Stomach (tissue), 9 donors: Measurements from ENCODE around the gene DLX4. TPM values are rescaled to one million over a fixed set of nuclear protein-coding genes. Genes with fewer than 3 reads are reported as not detected.

Experiments used
- DNase-seq, 2 donors: peaks; one replicate each; pipeline versions ENCODE4 v3.0.0 to v3.0.0-alpha.2; 2013 to 2019
- H3K27ac ChIP-seq, 5 donors: fragments of 200-600 bp in 4 of 5; sonication (generic) in 4 of 5; one replicate each; pipeline ENCODE4 v1.5.1; 2013 to 2019; ENCODE audit warnings: mild to moderate bottlenecking in 1 of 5, moderate library complexity in 1 of 5
- H3K27me3 ChIP-seq, 3 donors: fragments of 200-600 bp; sonication (generic); one replicate each; pipeline ENCODE4 v1.5.1; 2017 to 2019; ENCODE audit warnings: mixed run types in 1 of 3
- H3K36me3 ChIP-seq, 4 donors: fragments of 200-600 bp; sonication (generic); 1 replicate in 3 of 4; 2 replicates in 1 of 4; pipeline ENCODE4 v1.5.1; 2016 to 2019
- H3K4me1 ChIP-seq, 4 donors: fragments of 200-600 bp; sonication (generic); one replicate each; pipeline ENCODE4 v1.5.1; 2016 to 2019
- H3K4me3 ChIP-seq, 4 donors: fragments of 200-600 bp; sonication (generic) in 3 of 4; one replicate each; pipeline ENCODE4 v1.5.1; 2016 to 2019; ENCODE audit warnings: mild to moderate bottlenecking in 1 of 4
- H3K9me3 ChIP-seq, 4 donors: fragments of 200-600 bp; sonication (generic); one replicate each; pipeline ENCODE4 v1.5.1; 2016 to 2019
- EP300 ChIP-seq: sonication (generic); formaldehyde crosslinking; IDR thresholded peaks from one replicate; pipeline ENCODE4 v1.6.1; 2017; ENCODE audit warnings: antibody characterized with exemption
- POLR2A ChIP-seq, 4 donors: fragments of 450-650 bp; IDR thresholded peaks; one replicate each; pipeline ENCODE4 v1.6.1; 2016; ENCODE audit warnings: antibody characterized with exemption in 4 of 4, control low read depth in 2 of 4, mild to moderate bottlenecking in 1 of 4, moderate library complexity in 1 of 4
- POLR2AphosphoS5 ChIP-seq, 3 donors: sonication (generic); formaldehyde crosslinking; IDR thresholded peaks; one replicate each; pipeline ENCODE4 v1.6.1; 2016; ENCODE audit warnings: antibody characterized with exemption in 3 of 3
- WGBS, 5 donors: extraction: QIAGEN DNeasy Blood & Tissue Kit in 3 of 5; methylation state at CpG; one replicate each; pipeline versions ENCODE4 v1.1.5 to v1.1.7; 2013 to 2018; 5-methylcytosine and 5-hydroxymethylcytosine counted together
- intact Hi-C: fragments of 100-400 bp; cut with DNase I; formaldehyde crosslinking; loops from one replicate; pipeline ENCODE4 v1.15.1; 2023; ENCODE audit warnings: low total_unique reads
- polyA plus RNA-seq, 3 donors: library from polyadenylated mRNA; stranded (reverse); fragments of 200-250 nt; gene quantifications; one replicate each; pipeline ENCODE4 v1.2.3, GENCODE V29; 2013
- total RNA-seq, 5 donors: library from RNA; depleted of rRNA; stranded (reverse); fragments of >200 nt; gene quantifications; one replicate each; pipeline versions ENCODE4 v1.1.0 to v1.2.3, GENCODE V29; 2014 to 2016
- TF ChIP-seq, protein P1 (sequence below), 7 experiments: fragments of 450-650 bp in 4 of 7; fragments of 200-600 bp in 3 of 7; sonication (generic) in 3 of 7; IDR thresholded peaks; one replicate each; pipeline ENCODE4 v1.5.1; 2016 to 2019; ENCODE audit warnings: antibody characterized with exemption in 7 of 7, control low read depth in 2 of 7, mild to moderate bottlenecking in 1 of 7
- donor health status: healthy with polysubstance abuse.
- donor health status: Bipolar disorder and iron deficiency.
- donor health status: healthy.

DLX4 gene
- total and polyA plus RNA-seq, 8 donors, result 0.31 to 0.40 TPM; not detected in 6

DNA sequence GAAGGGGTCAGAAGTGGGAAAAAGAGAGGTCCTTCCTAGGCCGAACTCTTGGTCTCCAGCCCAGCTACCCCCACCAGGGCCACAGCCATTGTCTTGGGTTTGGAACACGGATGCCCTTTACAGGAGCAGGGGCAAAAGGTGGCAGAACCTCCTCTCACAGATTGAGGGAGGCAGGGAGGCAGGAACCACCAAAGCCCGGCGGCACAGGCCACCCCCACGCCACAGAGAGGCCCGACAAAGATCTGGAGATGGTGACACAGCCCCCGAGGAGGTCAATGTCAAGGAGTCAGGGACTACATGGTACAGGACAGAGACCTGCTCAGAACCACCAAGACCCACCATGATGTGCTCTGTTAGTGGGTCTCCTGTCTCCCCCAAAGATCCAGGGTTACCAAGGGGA lies 44.4 kb upstream of the DLX4 start:
- no peaks in the 10 kb centered on the region for H3K4me1 ChIP-seq
- no peaks in the 10 kb centered on the region for H3K9me3 ChIP-seq
- no peaks in the 10 kb centered on the region for H3K36me3 ChIP-seq
- TF ChIP-seq POLR2A (IDR thresholded peaks at IDR 0.05) (no peak), EP300 (no peak), POLR2AphosphoS5 (IDR thresholded peaks at IDR 0.05) (no peak)
- TF ChIP-seq, protein P1, sequence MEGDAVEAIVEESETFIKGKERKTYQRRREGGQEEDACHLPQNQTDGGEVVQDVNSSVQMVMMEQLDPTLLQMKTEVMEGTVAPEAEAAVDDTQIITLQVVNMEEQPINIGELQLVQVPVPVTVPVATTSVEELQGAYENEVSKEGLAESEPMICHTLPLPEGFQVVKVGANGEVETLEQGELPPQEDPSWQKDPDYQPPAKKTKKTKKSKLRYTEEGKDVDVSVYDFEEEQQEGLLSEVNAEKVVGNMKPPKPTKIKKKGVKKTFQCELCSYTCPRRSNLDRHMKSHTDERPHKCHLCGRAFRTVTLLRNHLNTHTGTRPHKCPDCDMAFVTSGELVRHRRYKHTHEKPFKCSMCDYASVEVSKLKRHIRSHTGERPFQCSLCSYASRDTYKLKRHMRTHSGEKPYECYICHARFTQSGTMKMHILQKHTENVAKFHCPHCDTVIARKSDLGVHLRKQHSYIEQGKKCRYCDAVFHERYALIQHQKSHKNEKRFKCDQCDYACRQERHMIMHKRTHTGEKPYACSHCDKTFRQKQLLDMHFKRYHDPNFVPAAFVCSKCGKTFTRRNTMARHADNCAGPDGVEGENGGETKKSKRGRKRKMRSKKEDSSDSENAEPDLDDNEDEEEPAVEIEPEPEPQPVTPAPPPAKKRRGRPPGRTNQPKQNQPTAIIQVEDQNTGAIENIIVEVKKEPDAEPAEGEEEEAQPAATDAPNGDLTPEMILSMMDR (IDR thresholded peaks at IDR 0.05), result no peak
- no peak for DNase-seq
- peaks cover 0 to 95% (median 12%) of the 10 kb centered on the region in 3 donors for H3K27me3 ChIP-seq
- intact Hi-C loops, result no loop called here
- no peak overlapping the region for H3K27ac ChIP-seq
- H3K4me3 ChIP-seq, result no peak overlapping the region
- WGBS, 5 donors, result 60 to 89% (median 78%) methylated on average over 7 of the region's 7 CpGs

GRCh38 chr17:49925921-49926320 lies 43.1 kb upstream of the DLX4 start:
- H3K9me3 ChIP-seq, result no peaks in the 10 kb centered on the region
- intact Hi-C loops, result no loop called here
- peaks cover 0 to 95% (median 13%) of the 10 kb centered on the region in 3 donors for H3K27me3 ChIP-seq
- peak in 1 of 2 donors; percentile 44 for DNase-seq
- TF ChIP-seq, protein P1 (IDR thresholded peaks at IDR 0.05), result no peak
- TF ChIP-seq EP300 (no peak), POLR2A (IDR thresholded peaks at IDR 0.05) (no peak), POLR2AphosphoS5 (IDR thresholded peaks at IDR 0.05) (no peak)
- no peak overlapping the region for H3K27ac ChIP-seq
- 62 to 81% (median 74%) methylated on average over 9 of the region's 9 CpGs for WGBS, 5 donors
- no peaks in the 10 kb centered on the region for H3K36me3 ChIP-seq
- H3K4me1 ChIP-seq, result no peaks in the 10 kb centered on the region
- H3K4me3 ChIP-seq, result no peak overlapping the region

GRCh38 chr17:49926886-49927285 lies 42.1 kb upstream of the DLX4 start:
- intact Hi-C loops, result no loop called here
- H3K4me3 ChIP-seq, result no peak overlapping the region
- DNase-seq, result no peak
- H3K27me3 ChIP-seq, result peaks cover 0 to 97% (median 22%) of the 10 kb centered on the region in 3 donors
- no peaks in the 10 kb centered on the region for H3K9me3 ChIP-seq
- H3K27ac ChIP-seq, result no peak overlapping the region
- TF ChIP-seq, protein P1 (IDR thresholded peaks at IDR 0.05), result no peak
- TF ChIP-seq EP300 (no peak), POLR2AphosphoS5 (IDR thresholded peaks at IDR 0.05) (no peak), POLR2A (IDR thresholded peaks at IDR 0.05) (no peak)
- H3K4me1 ChIP-seq, result no peaks in the 10 kb centered on the region
- 57 to 71% (median 68%) methylated on average over 8 to 13 of the region's 13 CpGs for WGBS, 5 donors
- H3K36me3 ChIP-seq, result no peaks in the 10 kb centered on the region

DNA sequence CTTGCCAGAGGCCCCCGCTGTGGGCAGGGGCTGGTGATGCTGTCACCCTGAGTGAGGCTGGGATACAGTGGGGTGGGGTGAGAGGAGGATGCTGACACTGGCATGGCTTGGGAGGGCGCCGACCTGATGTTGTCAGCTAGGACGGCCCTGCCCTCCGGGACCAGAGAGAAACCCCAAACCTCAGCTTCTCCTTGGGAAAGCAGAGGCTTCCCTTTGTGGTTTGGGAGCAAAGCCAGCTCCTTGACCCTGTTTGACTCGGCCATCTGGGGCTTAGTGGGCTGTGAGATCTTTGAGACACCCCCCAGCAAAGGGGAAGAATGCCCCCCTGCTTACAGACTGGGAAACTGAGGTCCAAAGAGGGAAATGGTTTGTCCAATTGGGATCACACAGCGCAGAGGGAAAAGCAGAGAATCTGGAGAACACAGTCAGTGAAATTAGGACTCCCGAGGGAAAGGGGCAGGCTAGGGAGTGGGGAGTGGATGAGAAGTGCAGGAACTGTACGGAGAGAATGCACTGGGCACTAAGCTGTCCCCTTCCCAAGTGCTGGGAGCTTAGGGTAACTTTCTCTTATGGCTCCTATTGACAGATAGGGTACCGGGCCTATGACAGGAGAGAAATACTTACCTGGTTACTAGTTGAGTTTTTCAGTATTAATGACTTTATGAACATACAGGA lies 40.7 kb upstream of the DLX4 start:
- H3K4me1 ChIP-seq, result no peaks in the 10 kb centered on the region
- no peaks in the 10 kb centered on the region for H3K36me3 ChIP-seq
- intact Hi-C loops, result no loop called here
- DNase-seq, result no peak
- no peaks in the 10 kb centered on the region for H3K9me3 ChIP-seq
- no peak overlapping the region for H3K4me3 ChIP-seq
- 47 to 57% (median 52%) methylated on average over 10 of the region's 10 CpGs for WGBS, 5 donors
- H3K27ac ChIP-seq, result no peak overlapping the region
- TF ChIP-seq POLR2AphosphoS5 (IDR thresholded peaks at IDR 0.05), result no peak
- TF ChIP-seq, protein P1 (IDR thresholded peaks at IDR 0.05), result no peak
- no peak for TF ChIP-seq POLR2A (IDR thresholded peaks at IDR 0.05)
- TF ChIP-seq EP300, result no peak
- H3K27me3 ChIP-seq, result peaks cover 0 to 97% (median 32%) of the 10 kb centered on the region in 3 donors
